Fibroblast of the aortic adventitia (primary cell): ENCODE results near the gene MUC2. TPM values are rescaled to one million over a fixed set of nuclear protein-coding genes. Genes with fewer than 3 reads are reported as not detected.

Source experiments
- DNase-seq: peaks from one replicate; pipeline ENCODE4 v3.0.0-alpha.2; 2010; ENCODE audit warnings: low read depth
- H3K4me3 ChIP-seq: 2 replicates; pipeline ENCODE4 v1.5.1; 2011; ENCODE audit warnings: low read depth, mild to moderate bottlenecking, control low read depth, low read length, moderate library complexity
- total RNA-seq: library from RNA; depleted of rRNA; stranded (reverse); fragments of >200 nt; gene quantifications from 2 replicates; pipeline ENCODE4 v1.2.3, GENCODE V29; 2012; ENCODE audit warnings: low replicate concordance
- TF ChIP-seq, protein P1 (sequence below): IDR thresholded peaks from 2 replicates; pipeline ENCODE4 v1.5.1; 2011; ENCODE audit warnings: mild to moderate bottlenecking, low read length, control low read depth, inconsistent platforms; ENCODE audit not compliant: insufficient read depth

MUC2 gene
- total RNA-seq, 1 donor, result not detected

DNA sequence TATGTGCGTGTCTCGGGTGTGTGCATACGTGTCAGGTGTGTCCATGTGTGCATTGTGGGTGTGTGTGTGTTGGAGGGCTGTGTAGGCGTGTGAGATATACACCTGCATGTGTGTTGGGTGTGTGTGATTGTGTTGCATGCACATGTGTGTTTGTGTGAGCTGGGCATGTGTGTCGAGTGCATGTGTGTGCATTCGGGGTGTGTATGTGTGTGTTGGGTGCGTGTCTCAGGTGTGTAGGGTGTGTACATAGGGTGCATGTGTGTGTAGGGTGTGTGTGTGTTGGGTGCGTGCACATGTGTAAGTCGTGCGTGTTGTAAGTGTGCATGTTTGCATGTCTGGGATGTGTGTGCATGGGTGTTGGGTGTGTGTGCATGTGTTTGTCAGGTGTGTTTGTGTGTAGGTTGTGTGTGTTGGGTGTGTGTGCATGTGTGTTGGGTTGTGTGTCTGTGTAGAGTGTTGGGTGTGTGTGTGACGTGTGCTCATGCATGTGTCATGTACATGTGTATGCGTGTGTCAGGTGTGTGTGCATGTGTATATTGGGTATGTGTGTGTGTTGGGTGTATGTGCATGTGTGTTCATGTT is 42.3 kb upstream of the MUC2 start:
- no peak overlapping the region for H3K4me3 ChIP-seq
- no peak for DNase-seq
- TF ChIP-seq, protein P1, sequence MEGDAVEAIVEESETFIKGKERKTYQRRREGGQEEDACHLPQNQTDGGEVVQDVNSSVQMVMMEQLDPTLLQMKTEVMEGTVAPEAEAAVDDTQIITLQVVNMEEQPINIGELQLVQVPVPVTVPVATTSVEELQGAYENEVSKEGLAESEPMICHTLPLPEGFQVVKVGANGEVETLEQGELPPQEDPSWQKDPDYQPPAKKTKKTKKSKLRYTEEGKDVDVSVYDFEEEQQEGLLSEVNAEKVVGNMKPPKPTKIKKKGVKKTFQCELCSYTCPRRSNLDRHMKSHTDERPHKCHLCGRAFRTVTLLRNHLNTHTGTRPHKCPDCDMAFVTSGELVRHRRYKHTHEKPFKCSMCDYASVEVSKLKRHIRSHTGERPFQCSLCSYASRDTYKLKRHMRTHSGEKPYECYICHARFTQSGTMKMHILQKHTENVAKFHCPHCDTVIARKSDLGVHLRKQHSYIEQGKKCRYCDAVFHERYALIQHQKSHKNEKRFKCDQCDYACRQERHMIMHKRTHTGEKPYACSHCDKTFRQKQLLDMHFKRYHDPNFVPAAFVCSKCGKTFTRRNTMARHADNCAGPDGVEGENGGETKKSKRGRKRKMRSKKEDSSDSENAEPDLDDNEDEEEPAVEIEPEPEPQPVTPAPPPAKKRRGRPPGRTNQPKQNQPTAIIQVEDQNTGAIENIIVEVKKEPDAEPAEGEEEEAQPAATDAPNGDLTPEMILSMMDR, result no peak

GRCh38 chr11:1033016-1033798 is 41.5 kb upstream of the MUC2 start:
- no peak overlapping the region for H3K4me3 ChIP-seq
- no peak for DNase-seq
- TF ChIP-seq, protein P1, result no peak

- peak; percentile 13 for DNase-seq
- H3K4me3 ChIP-seq, result no peak overlapping the region
- TF ChIP-seq, protein P1, result no peak
Observed at GRCh38 chr11:1034001-1034400, 40.7 kb upstream of the MUC2 start.

DNA sequence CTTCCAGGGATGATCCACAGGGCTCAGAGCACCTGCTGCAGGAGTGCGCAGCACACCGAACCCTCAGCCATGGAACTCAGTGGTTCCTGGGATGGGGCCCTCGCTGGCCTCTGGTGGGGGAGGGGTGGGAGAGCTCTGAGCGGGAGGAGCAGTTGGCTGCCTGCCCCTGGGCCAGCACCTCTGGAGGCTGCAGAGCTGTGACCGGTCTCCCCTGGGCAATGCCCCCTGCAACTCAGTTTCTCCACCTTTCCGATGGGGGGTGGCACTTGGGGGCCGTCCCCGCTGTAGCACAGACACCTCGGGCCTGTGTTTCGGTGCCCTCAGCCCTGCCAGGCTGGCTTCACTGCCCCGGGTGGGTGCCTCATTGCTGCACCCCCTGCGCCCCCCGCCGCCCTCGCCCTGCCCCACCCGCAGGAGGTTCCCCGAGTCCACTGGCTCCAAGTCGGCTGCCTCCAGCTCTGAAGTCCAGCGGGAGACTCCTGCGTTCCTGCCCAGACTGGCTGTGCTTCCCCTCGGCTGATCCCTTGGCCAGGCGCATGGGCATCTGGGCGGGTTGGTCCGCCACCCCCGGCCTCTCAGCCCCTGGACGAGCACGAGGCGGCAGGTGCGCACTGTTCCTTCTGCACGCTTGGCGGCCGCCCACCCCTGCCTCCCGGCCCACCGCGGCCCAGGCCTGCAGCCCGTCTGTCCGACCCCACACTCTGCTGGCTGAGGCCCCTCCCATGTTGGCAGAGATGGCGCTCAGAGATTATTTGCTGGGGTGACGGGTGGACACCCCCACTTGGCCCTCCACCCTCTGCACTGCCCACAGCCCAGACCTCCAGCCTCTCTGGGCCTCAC is 40.0 kb upstream of the MUC2 start:
- TF ChIP-seq, protein P1, result no peak
- H3K4me3 ChIP-seq, result no peak overlapping the region
- DNase-seq, result no peak

- TF ChIP-seq, protein P1, result no peak
- no peak overlapping the region for H3K4me3 ChIP-seq
- no peak for DNase-seq
Observed at GRCh38 chr11:1035577-1036283, 38.9 kb upstream of the MUC2 start.

GRCh38 chr11:1036303-1036923 is 38.3 kb upstream of the MUC2 start, which contains the start of gene MUC6:
TSS of gene MUC6 (minus strand) at chr11:1036718. CDS start at chr11:1036655, 63 bp downstream.
- TF ChIP-seq, protein P1, result no peak
- no peak within 1 kb of the TSS for H3K4me3 ChIP-seq

More at GRCh38 chr11:1036303-1036923, 38.3 kb upstream of the MUC2 start, which contains the start of gene MUC6:
- DNase-seq, result no peak
